Measurements from ENCODE around the gene HYLS1.

Gene HYLS1

GRCh38 chr11:125940145-125940544, 52.7 kb downstream of the HYLS1 start:
- no peak for TF ChIP-seq CTCF (IDR thresholded peaks at IDR 0.05; ENCODE audit: low read length, missing control alignments)

GRCh38 chr11:125941267-125941618, 53.8 kb downstream of the HYLS1 start:
- no peak for TF ChIP-seq CTCF (IDR thresholded peaks at IDR 0.05; ENCODE audit: low read length, missing control alignments)
- no peak overlapping the region for H3K4me3 ChIP-seq (replicated peaks; ENCODE audit: low read depth, low read length)
- no peak for DNase-seq (ENCODE audit: low read depth)

More at GRCh38 chr11:125940145-125940544, 52.7 kb downstream of the HYLS1 start:
- H3K4me3 ChIP-seq (replicated peaks; ENCODE audit: low read depth, low read length) = no peak overlapping the region
- no peak for DNase-seq (ENCODE audit: low read depth)

DNA sequence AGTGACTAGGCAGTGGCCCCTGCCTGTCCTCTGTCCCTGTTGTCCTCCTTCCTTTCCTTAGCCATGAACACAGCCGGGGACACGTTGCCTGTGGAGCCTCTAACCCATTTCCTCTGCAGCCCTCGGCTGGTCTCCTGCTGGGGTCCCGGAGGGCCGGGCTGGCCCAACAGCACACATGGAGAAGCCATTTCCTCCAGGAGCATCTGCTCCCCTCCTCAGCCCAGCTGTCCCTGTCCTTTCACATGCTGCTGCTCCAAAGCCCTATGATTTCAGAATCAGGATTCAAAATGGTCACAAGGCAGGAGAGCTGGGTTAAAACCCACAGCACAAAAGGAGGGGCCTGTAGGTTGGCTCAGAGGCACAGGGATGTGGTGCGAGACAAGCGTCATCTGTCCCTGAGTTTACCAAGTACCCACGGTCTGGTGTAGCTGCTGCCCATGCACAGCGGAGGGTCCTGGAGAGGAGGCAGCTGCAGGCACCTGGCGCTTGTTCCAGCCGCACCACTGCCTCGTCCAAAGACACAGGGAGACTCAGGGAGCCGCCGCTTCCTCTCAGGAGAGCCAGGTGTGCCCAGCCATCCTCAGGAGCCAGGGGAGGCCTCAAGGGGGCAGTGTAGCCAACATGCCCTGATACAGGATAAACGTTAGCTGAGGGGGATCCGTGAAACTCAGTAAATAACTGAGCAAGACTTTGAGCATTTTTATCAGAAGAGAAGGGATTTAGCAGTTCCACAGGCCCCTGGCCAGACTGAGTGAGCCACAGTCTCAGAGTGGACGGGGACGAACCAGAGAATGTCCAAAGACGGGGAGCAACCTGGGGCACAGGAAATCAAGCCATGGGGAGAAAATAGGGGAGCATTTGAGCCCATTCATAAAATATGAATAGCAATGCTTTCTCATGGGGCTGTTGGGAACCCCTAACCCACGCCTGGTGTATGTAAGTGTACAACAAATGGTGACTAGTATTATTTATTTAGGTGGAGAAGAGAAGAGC, 54.4 kb downstream of the HYLS1 start:
- TF ChIP-seq CTCF (IDR thresholded peaks at IDR 0.05; ENCODE audit: low read length, missing control alignments) = peak; percentile 70
- peak; percentile 34 for DNase-seq (ENCODE audit: low read depth)
- no peak overlapping the region for H3K4me3 ChIP-seq (replicated peaks; ENCODE audit: low read depth, low read length)

- no peak for TF ChIP-seq CTCF (IDR thresholded peaks at IDR 0.05; ENCODE audit: low read length, missing control alignments)
- no peak for DNase-seq (ENCODE audit: low read depth)
- H3K4me3 ChIP-seq (replicated peaks; ENCODE audit: low read depth, low read length) = no peak overlapping the region
Measured at GRCh38 chr11:125942771-125943428, 55.4 kb downstream of the HYLS1 start.

DNA sequence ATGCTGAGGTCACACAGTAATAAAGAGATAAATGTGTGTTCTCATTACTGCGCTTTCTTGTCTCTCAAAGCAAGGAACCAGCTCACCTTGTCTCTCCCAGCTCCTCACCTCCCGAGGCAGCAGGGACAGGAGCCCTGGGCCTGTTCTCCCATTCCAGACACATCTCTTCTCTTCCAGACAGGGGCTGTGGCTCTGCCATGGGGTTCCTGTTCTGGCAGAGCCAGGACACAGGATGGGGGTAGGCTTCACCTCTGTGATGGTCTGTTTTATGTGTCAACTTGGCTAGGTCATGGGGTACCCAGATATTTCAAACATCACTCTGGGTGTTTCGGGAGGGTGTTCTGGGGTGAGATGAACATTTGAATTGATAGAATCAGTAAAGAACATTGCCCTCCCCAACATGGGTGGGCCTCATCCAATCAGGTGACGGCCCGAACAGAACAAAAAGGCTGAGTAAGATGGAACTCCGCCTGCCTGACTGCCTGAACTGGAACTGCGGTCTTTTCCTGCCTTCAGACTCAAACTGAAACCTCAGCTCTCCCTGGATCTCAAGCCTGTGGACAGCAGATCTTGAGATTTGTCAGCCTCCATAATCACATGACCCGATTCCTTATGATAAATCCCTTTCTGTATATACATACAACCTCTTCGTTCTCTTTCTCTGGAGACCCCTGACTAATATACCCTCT, 56.3 kb downstream of the HYLS1 start:
- no peak for DNase-seq (ENCODE audit: low read depth)
- no peak for TF ChIP-seq CTCF (IDR thresholded peaks at IDR 0.05; ENCODE audit: low read length, missing control alignments)
- no peak overlapping the region for H3K4me3 ChIP-seq (replicated peaks; ENCODE audit: low read depth, low read length)

DNA sequence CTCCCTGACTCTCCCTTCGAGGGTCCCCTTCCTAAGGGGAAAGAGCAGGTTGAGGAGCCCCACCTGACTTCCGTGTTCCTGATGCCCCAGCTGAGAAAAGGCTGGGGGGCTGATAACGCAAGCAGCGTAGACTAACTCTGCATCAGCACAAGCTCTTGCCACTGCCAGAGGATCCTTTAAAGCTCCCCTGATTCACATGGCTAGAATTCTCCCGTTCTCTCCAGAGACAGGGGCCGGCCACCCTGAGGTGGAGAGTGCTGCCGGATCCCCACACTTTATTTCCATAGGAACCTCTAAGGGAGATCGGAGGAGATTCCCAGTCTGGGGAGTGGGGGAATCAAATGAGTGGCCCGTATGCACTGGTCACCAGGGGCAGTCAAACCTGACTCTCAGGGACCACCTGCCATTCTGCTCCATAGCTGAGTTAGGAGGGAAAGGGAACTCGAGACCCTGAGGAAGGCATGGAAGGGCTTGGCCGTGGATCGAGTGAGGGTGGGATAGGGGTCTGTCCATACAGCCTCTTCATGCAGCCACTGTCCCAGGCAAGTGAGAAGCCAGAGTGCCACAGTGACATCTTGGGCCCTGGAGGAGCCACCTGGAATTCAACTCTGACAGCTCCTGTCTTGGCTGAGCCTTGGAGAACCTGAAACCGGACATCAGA, 57.0 kb downstream of the HYLS1 start:
- TF ChIP-seq CTCF (IDR thresholded peaks at IDR 0.05; ENCODE audit: low read length, missing control alignments) = no peak
- H3K4me3 ChIP-seq (replicated peaks; ENCODE audit: low read depth, low read length) = no peak overlapping the region
- DNase-seq (ENCODE audit: low read depth) = no peak
